A673 (cell line): ENCODE data around the gene SHOX.

Source experiments
- CTCF ChIP-seq: fragments of 300-800, 200-600 bp; sonication (generic); conservative IDR thresholded peaks from 2 replicates; pipeline ENCODE4 v1.5.1; 2017; ENCODE audit warnings: low read depth, mild to moderate bottlenecking, antibody characterized with exemption, low read length, moderate library complexity, mixed read lengths
- EZH2 ChIP-seq: fragments of 200-600 bp; sonication (generic); IDR thresholded peaks from 2 replicates; pipeline ENCODE4 v1.6.1; 2017; ENCODE audit warnings: borderline replicate concordance, low read depth, mild to moderate bottlenecking, mixed read lengths, antibody characterized with exemption, low read length; ENCODE audit not compliant: poor library complexity, severe bottlenecking

GRCh38 chrX:666762-667720 is 36.5 kb downstream of the SHOX start:
- TF ChIP-seq CTCF (no peak), EZH2 (no peak)
